ENCODE measurements around the gene MAMSTR. TPM values are rescaled to one million over a fixed set of nuclear protein-coding genes. Genes with fewer than 3 reads are reported as not detected.
"Not testable (repeated sequence)": the region's sequence is repeated elsewhere in the genome, so short reads cannot be mapped to it uniquely, and the experiment has no call there.

The MAMSTR gene
- total RNA-seq, 2 experiments from 2014 or later = 1.1 to 1.5 TPM

- POLR2A ChIA-PET = no interaction called here
- CTCF ChIA-PET = no interaction called here
- no peaks in the 10 kb centered on the region for H3K4me1 Mint-ChIP-seq
- H3K36me3 Mint-ChIP-seq (ENCODE audit: low read depth) = no peaks in the 10 kb centered on the region
- DNase-seq = no peak
- no peaks in the 10 kb centered on the region for H3K27me3 Mint-ChIP-seq
- no peaks in the 10 kb centered on the region for H3K9me3 Mint-ChIP-seq
- no peak overlapping the region for H3K4me3 Mint-ChIP-seq
- H3K27ac Mint-ChIP-seq = no peak overlapping the region
Observed at GRCh38 chr19:48685583-48685982, 33.9 kb downstream of the MAMSTR start.

- POLR2A ChIA-PET = no interaction called here
Observed at GRCh38 chr19:48683349-48683748, 36.2 kb downstream of the MAMSTR start.

GRCh38 chr19:48681127-48681470 lies 38.4 kb downstream of the MAMSTR start:
- no peak for DNase-seq
- H3K4me3 Mint-ChIP-seq = no peak overlapping the region
- ChIA-PET CTCF (interaction anchor here (0.7 to 1.0 kb wide), 2 partner anchors 10 to 15 kb away, joined by 3 read pairs; no protein-coding TSS in a partner anchor), POLR2A (no interaction called here)
- H3K4me1 Mint-ChIP-seq = no peaks in the 10 kb centered on the region
- no peaks in the 10 kb centered on the region for H3K36me3 Mint-ChIP-seq (ENCODE audit: low read depth)
- no peak overlapping the region for H3K27ac Mint-ChIP-seq
- no peaks in the 10 kb centered on the region for H3K9me3 Mint-ChIP-seq
- no peaks in the 10 kb centered on the region for H3K27me3 Mint-ChIP-seq

More at GRCh38 chr19:48683349-48683748, 36.2 kb downstream of the MAMSTR start:
- Mint-ChIP-seq H3K4me3 (no peak overlapping the region), H3K36me3 (ENCODE audit: low read depth) (no peaks in the 10 kb centered on the region), H3K4me1 (no peaks in the 10 kb centered on the region), H3K27me3 (no peaks in the 10 kb centered on the region), H3K9me3 (no peaks in the 10 kb centered on the region), H3K27ac (no peak overlapping the region)
- CTCF ChIA-PET = no interaction called here
- DNase-seq = no peak

- H3K4me3 Mint-ChIP-seq = no peak overlapping the region
- DNase-seq = no peak
- H3K4me1 Mint-ChIP-seq = no peaks in the 10 kb centered on the region
- POLR2A ChIA-PET = no interaction called here
- H3K27ac Mint-ChIP-seq = no peak overlapping the region
- no peaks in the 10 kb centered on the region for H3K9me3 Mint-ChIP-seq
- H3K36me3 Mint-ChIP-seq (ENCODE audit: low read depth) = no peaks in the 10 kb centered on the region
- CTCF ChIA-PET = interaction anchor here (0.7 to 1.0 kb wide), 2 partner anchors 10 to 14 kb away, joined by 3 read pairs; no protein-coding TSS in a partner anchor
- no peaks in the 10 kb centered on the region for H3K27me3 Mint-ChIP-seq
Observed at GRCh38 chr19:48680436-48681126, 38.9 kb downstream of the MAMSTR start.

- H3K4me3 Mint-ChIP-seq; H3K36me3 Mint-ChIP-seq (ENCODE audit: low read depth); DNase-seq; H3K9me3 Mint-ChIP-seq; H3K27ac Mint-ChIP-seq; H3K27me3 Mint-ChIP-seq; H3K4me1 Mint-ChIP-seq; POLR2A ChIA-PET: not testable (repeated sequence)
- CTCF ChIA-PET = interaction anchor here (1.0 kb wide), 1 partner anchor 14 kb away, joined by 3 read pairs; no protein-coding TSS in a partner anchor
Observed at GRCh38 chr19:48680006-48680405, 39.5 kb downstream of the MAMSTR start.

GRCh38 chr19:48678201-48678600 lies 41.3 kb downstream of the MAMSTR start:
- ChIA-PET CTCF (no interaction called here), POLR2A (no interaction called here)
- DNase-seq = no peak
- H3K27ac Mint-ChIP-seq = no peak overlapping the region
- H3K9me3 Mint-ChIP-seq = no peaks in the 10 kb centered on the region
- H3K36me3 Mint-ChIP-seq (ENCODE audit: low read depth) = no peaks in the 10 kb centered on the region
- H3K4me3 Mint-ChIP-seq = no peak overlapping the region
- peaks cover 6% of the 10 kb centered on the region for H3K4me1 Mint-ChIP-seq
- H3K27me3 Mint-ChIP-seq = no peaks in the 10 kb centered on the region

GRCh38 chr19:48676887-48677286 lies 42.6 kb downstream of the MAMSTR start:
- DNase-seq = no peak
- no peaks in the 10 kb centered on the region for H3K36me3 Mint-ChIP-seq (ENCODE audit: low read depth)
- no peaks in the 10 kb centered on the region for H3K9me3 Mint-ChIP-seq
- no peak overlapping the region for H3K4me3 Mint-ChIP-seq
- H3K4me1 Mint-ChIP-seq = peaks cover 6% of the 10 kb centered on the region
- CTCF ChIA-PET = no interaction called here
- no peak overlapping the region for H3K27ac Mint-ChIP-seq
- H3K27me3 Mint-ChIP-seq = no peaks in the 10 kb centered on the region
- POLR2A ChIA-PET = no interaction called here

- no peak for DNase-seq
- no peaks in the 10 kb centered on the region for H3K36me3 Mint-ChIP-seq (ENCODE audit: low read depth)
Observed at GRCh38 chr19:48676487-48676886, 43.0 kb downstream of the MAMSTR start.

GRCh38 chr19:48674921-48675824 lies 44.4 kb downstream of the MAMSTR start:
- POLR2A ChIA-PET = interaction anchor here (0.6 kb wide), 1 partner anchor 831 kb away, joined by 5 read pairs; no protein-coding TSS in a partner anchor
- DNase-seq = peak; percentile 81
- CTCF ChIA-PET = interaction anchor here (0.7 to 1.6 kb wide), 8 partner anchors 9 to 64 kb away, joined by 3 to 7 read pairs (median 3); partner anchors contain the start of gene CA11
- no peaks in the 10 kb centered on the region for H3K36me3 Mint-ChIP-seq (ENCODE audit: low read depth)
- no peaks in the 10 kb centered on the region for H3K27me3 Mint-ChIP-seq
- H3K27ac Mint-ChIP-seq = peak overlapping the region; percentile 66
- H3K9me3 Mint-ChIP-seq = no peaks in the 10 kb centered on the region
- H3K4me3 Mint-ChIP-seq = no peak overlapping the region
- peaks cover 6% of the 10 kb centered on the region for H3K4me1 Mint-ChIP-seq

More at GRCh38 chr19:48676487-48676886, 43.0 kb downstream of the MAMSTR start:
- no peak overlapping the region for H3K4me3 Mint-ChIP-seq
- POLR2A ChIA-PET = no interaction called here
- H3K9me3 Mint-ChIP-seq = no peaks in the 10 kb centered on the region
- CTCF ChIA-PET = interaction anchor here (0.8 kb wide), 1 partner anchor 34 kb away, joined by 3 read pairs; no protein-coding TSS in a partner anchor
- H3K27ac Mint-ChIP-seq = no peak overlapping the region
- no peaks in the 10 kb centered on the region for H3K27me3 Mint-ChIP-seq
- H3K4me1 Mint-ChIP-seq = peaks cover 6% of the 10 kb centered on the region

GRCh38 chr19:48674216-48674809 lies 45.2 kb downstream of the MAMSTR start:
- H3K36me3 Mint-ChIP-seq (ENCODE audit: low read depth) = no peaks in the 10 kb centered on the region
- no peak for DNase-seq
- ChIA-PET CTCF (interaction anchor here (0.7 to 1.6 kb wide), 6 partner anchors 16 to 65 kb away, joined by 3 to 7 read pairs (median 3); partner anchors contain the start of gene CA11), POLR2A (interaction anchor here (0.6 kb wide), 1 partner anchor 831 kb away, joined by 5 read pairs; no protein-coding TSS in a partner anchor)
- H3K4me1 Mint-ChIP-seq = peaks cover 6% of the 10 kb centered on the region
- H3K27ac Mint-ChIP-seq = no peak overlapping the region
- no peak overlapping the region for H3K4me3 Mint-ChIP-seq
- H3K27me3 Mint-ChIP-seq = no peaks in the 10 kb centered on the region
- peaks cover 6% of the 10 kb centered on the region for H3K9me3 Mint-ChIP-seq

- Mint-ChIP-seq H3K4me3 (no peak overlapping the region), H3K27ac (no peak overlapping the region), H3K27me3 (no peaks in the 10 kb centered on the region), H3K4me1 (peaks cover 6% of the 10 kb centered on the region), H3K9me3 (peaks cover 9% of the 10 kb centered on the region), H3K36me3 (ENCODE audit: low read depth) (no peaks in the 10 kb centered on the region)
- DNase-seq = no peak
- ChIA-PET CTCF (interaction anchor here (1.0 kb wide), 1 partner anchor 22 kb away, joined by 4 read pairs; the partner anchor contains the start of gene FUT2), POLR2A (no interaction called here)
Observed at GRCh38 chr19:48673436-48674100, 46.0 kb downstream of the MAMSTR start.

GRCh38 chr19:48672994-48673393 lies 46.5 kb downstream of the MAMSTR start, which contains the start of gene NTN5:
Gene NTN5 (minus strand): TSS chr19:48673017. CDS start chr19:48670986, 2,031 bp downstream.
- no peak for DNase-seq
- no peaks in the 10 kb centered on the region for H3K36me3 Mint-ChIP-seq (ENCODE audit: low read depth)
- H3K4me1 Mint-ChIP-seq = peaks cover 6% of the 10 kb centered on the region
- H3K9me3 Mint-ChIP-seq = peaks cover 9% of the 10 kb centered on the region
- ChIA-PET POLR2A (no interaction called here), CTCF (interaction anchor here (1.0 kb wide), 1 partner anchor 23 kb away, joined by 4 read pairs; the partner anchor contains the start of gene FUT2)
- H3K27ac Mint-ChIP-seq = peak within 1 kb of the TSS; percentile 41
- no peaks in the 10 kb centered on the region for H3K27me3 Mint-ChIP-seq
- H3K4me3 Mint-ChIP-seq = no peak within 1 kb of the TSS
